Peyer's patch (tissue), 4 donors: ENCODE results near the gene TBC1D22B. TPM values are rescaled to one million over a fixed set of nuclear protein-coding genes. Genes with fewer than 3 reads are reported as not detected.

Source experiments
- DNase-seq, 3 donors: peaks; one replicate each; pipeline ENCODE4 v3.0.0-alpha.2; 2017 to 2019
- H3K27ac ChIP-seq, 4 donors: fragments of 200-600 bp; sonication (generic); one replicate each; pipeline ENCODE4 v1.5.1; 2016 to 2019
- H3K27me3 ChIP-seq, 2 donors: fragments of 200-600 bp; sonication (generic); one replicate each; pipeline ENCODE4 v1.5.1; 2019
- H3K36me3 ChIP-seq, 3 donors: fragments of 200-600 bp; sonication (generic); one replicate each; pipeline ENCODE4 v1.5.1; 2016 to 2019
- H3K4me1 ChIP-seq, 4 donors: fragments of 200-600 bp; sonication (generic); one replicate each; pipeline ENCODE4 v1.5.1; 2016 to 2019
- H3K4me3 ChIP-seq, 4 donors: fragments of 200-600 bp; sonication (generic); 1 replicate in 3 of 4; 2 replicates in 1 of 4; pipeline ENCODE4 v1.5.1; 2016 to 2019; ENCODE audit warnings: mild to moderate bottlenecking in 1 of 4
- H3K9me3 ChIP-seq, 4 donors: fragments of 200-600 bp; sonication (generic); one replicate each; pipeline ENCODE4 v1.5.1; 2016 to 2019; ENCODE audit warnings: mild to moderate bottlenecking in 1 of 4
- POLR2A ChIP-seq, 2 donors: fragments of 450-650 bp; IDR thresholded peaks; one replicate each; pipeline ENCODE4 v1.5.1; 2017; ENCODE audit warnings: antibody characterized with exemption in 2 of 2, mild to moderate bottlenecking in 2 of 2, moderate library complexity in 2 of 2
- total RNA-seq, 4 donors: library from RNA; depleted of rRNA; stranded (reverse); fragments of >200 nt; gene quantifications; one replicate each; pipeline ENCODE4 v1.1.0, GENCODE V29; 2016
- TF ChIP-seq, protein P1 (sequence below), 6 experiments: fragments of 450-650 bp in 4 of 6; fragments of 200-600 bp in 2 of 6; sonication (generic) in 1 of 6; IDR thresholded peaks; one replicate each; pipeline ENCODE4 v1.5.1; 2017 to 2019; ENCODE audit warnings: antibody characterized with exemption in 6 of 6, mild to moderate bottlenecking in 3 of 6, moderate library complexity in 1 of 6

Gene TBC1D22B
- total RNA-seq, 4 donors from 2014 or later = 12.4 to 23.3 (median 19.0) TPM

DNA sequence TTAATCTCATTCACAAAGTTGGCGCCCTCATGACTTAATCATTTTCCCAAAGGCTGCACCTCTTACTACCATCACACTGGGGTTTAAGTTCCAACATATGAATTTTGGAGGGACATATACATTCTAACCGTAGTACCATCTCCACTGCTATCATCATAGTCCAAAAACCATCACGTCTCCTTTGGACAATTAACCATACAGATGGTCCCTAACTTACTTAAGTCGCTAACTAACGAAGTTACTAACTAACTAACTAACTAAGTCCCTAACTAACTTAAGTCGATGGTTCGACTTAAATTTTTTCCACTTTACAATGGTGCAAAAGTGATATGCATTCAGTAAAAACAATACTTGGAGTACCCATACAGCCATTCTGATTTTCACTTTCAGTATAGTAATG, 24.0 kb upstream of the TBC1D22B start:
- Histone ChIP-seq H3K9me3 (no peaks in the 10 kb centered on the region), H3K36me3 (no peaks in the 10 kb centered on the region), H3K4me3 (no peak overlapping the region), H3K4me1 (no peaks in the 10 kb centered on the region), H3K27ac (no peak overlapping the region), H3K27me3 (no peaks in the 10 kb centered on the region)
- no peak for DNase-seq
- TF ChIP-seq, protein P1, sequence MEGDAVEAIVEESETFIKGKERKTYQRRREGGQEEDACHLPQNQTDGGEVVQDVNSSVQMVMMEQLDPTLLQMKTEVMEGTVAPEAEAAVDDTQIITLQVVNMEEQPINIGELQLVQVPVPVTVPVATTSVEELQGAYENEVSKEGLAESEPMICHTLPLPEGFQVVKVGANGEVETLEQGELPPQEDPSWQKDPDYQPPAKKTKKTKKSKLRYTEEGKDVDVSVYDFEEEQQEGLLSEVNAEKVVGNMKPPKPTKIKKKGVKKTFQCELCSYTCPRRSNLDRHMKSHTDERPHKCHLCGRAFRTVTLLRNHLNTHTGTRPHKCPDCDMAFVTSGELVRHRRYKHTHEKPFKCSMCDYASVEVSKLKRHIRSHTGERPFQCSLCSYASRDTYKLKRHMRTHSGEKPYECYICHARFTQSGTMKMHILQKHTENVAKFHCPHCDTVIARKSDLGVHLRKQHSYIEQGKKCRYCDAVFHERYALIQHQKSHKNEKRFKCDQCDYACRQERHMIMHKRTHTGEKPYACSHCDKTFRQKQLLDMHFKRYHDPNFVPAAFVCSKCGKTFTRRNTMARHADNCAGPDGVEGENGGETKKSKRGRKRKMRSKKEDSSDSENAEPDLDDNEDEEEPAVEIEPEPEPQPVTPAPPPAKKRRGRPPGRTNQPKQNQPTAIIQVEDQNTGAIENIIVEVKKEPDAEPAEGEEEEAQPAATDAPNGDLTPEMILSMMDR (IDR thresholded peaks at IDR 0.05) = no peak
- TF ChIP-seq POLR2A (IDR thresholded peaks at IDR 0.05) = no peak

DNA sequence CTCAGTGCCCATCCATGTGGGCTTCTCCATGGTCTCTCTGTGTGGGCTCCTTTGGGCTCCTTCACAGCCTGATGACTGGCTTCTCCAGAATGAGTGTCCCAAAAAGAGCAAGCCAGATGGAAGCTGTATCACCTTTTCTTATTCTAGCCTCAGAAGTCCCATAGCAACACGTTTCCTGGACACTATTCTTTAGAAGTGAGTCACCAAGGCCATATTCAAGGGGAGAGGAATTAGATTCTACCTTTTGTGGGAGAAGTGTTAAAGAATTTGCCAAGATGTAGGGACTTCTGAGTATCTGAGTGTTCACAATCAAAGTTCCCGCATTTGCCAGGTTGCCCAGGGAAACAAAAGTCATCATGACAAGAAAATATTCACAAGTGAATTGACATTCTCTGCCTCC, 20.7 kb upstream of the TBC1D22B start:
- no peak for DNase-seq
- Histone ChIP-seq H3K36me3 (no peaks in the 10 kb centered on the region), H3K4me1 (peaks cover 0 to 8% (median 0%) of the 10 kb centered on the region in 4 donors), H3K27ac (no peak overlapping the region), H3K4me3 (no peak overlapping the region), H3K9me3 (no peaks in the 10 kb centered on the region), H3K27me3 (no peaks in the 10 kb centered on the region)
- TF ChIP-seq POLR2A (IDR thresholded peaks at IDR 0.05) = no peak
- TF ChIP-seq, protein P1 (IDR thresholded peaks at IDR 0.05) = no peak

DNA sequence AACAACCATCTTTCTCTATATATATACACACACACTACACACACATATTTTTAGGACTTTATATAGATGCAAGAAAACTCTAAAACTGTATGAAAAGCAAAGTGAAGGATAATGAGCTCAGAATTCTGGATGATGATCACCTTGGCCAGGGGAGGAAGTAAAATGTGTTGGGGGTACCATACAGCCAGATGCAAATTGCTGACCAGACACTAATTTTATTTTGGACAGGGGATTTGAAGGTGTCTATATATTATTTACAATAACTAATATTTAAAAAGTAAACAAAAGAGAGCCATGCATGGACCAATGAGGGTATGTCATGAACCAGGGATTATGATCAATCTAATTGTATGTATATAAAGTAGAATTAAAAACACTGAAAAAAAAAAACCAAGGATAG, 19.8 kb upstream of the TBC1D22B start:
- Histone ChIP-seq H3K4me3 (no peak overlapping the region), H3K27me3 (no peaks in the 10 kb centered on the region), H3K27ac (no peak overlapping the region), H3K36me3 (no peaks in the 10 kb centered on the region), H3K4me1 (peaks cover 0 to 15% (median 0%) of the 10 kb centered on the region in 4 donors), H3K9me3 (no peaks in the 10 kb centered on the region)
- DNase-seq = no peak
- TF ChIP-seq, protein P1 (IDR thresholded peaks at IDR 0.05) = no peak
- no peak for TF ChIP-seq POLR2A (IDR thresholded peaks at IDR 0.05)

DNA sequence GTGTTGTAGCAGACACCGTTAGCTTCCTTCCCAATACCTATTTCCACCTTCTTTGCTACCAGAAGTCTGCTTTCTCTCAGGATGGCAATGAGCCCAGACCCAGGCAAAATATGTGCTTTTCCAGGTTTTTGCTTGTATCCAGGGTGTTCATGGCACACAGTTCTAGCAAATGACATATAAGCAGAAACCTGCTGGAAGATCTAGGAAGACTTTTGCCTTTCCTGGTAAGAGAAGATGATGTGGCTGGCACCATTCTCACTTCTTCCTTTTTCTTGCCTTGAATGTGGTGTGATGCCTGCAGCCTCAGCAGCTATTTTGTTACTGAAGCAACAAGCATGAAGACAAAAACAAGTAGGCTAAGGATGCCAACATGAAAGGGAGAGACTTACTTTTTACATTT, 19.2 kb upstream of the TBC1D22B start:
- DNase-seq = no peak
- no peaks in the 10 kb centered on the region for H3K27me3 ChIP-seq
- H3K36me3 ChIP-seq = no peaks in the 10 kb centered on the region
- peaks cover 0 to 15% (median 0%) of the 10 kb centered on the region in 4 donors for H3K4me1 ChIP-seq
- no peak overlapping the region for H3K4me3 ChIP-seq
- H3K9me3 ChIP-seq = no peaks in the 10 kb centered on the region
- TF ChIP-seq, protein P1 (IDR thresholded peaks at IDR 0.05) = no peak
- TF ChIP-seq POLR2A (IDR thresholded peaks at IDR 0.05) = no peak
- no peak overlapping the region for H3K27ac ChIP-seq

DNA sequence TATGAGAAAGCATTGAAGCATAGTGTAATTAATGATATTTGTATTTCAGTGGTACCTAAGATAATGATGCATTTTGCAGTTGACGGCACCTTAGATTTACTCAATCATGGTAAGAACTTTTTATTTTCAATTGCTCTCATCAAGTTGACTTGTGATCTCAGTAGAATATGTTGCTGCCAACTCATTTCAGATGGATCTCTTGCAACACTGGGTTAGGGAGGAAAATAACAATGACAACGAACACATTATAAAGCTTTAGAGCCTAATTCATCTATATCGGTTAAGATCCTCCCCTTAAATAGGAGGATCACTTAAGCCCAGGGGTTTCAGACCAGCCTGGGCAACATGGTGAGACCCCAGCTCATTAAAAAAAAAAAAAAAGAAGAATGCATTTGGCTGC, 18.0 kb upstream of the TBC1D22B start:
- no peak for DNase-seq
- Histone ChIP-seq H3K4me1 (peaks cover 0 to 23% (median 0%) of the 10 kb centered on the region in 4 donors), H3K27ac (peak overlapping the region; percentile 52 to 77 (median 68)), H3K9me3 (no peaks in the 10 kb centered on the region), H3K36me3 (no peaks in the 10 kb centered on the region), H3K27me3 (no peaks in the 10 kb centered on the region), H3K4me3 (no peak overlapping the region)
- TF ChIP-seq POLR2A (IDR thresholded peaks at IDR 0.05) = no peak
- TF ChIP-seq, protein P1 (IDR thresholded peaks at IDR 0.05) = no peak
